Colonic mucosa (tissue), 4 donors: ENCODE results near the gene SNRK. TPM values are rescaled to one million over a fixed set of nuclear protein-coding genes. Genes with fewer than 3 reads are reported as not detected.

Experiments used
- DNase-seq: peaks from one replicate; pipeline ENCODE4 v3.0.0-alpha.2; 2020
- H3K27ac ChIP-seq: fragments of 200-600 bp; one replicate; pipeline ENCODE4 v1.8.0; 2021
- H3K27me3 ChIP-seq: fragments of 200-600 bp; one replicate; pipeline ENCODE4 v1.8.0; 2021
- H3K36me3 ChIP-seq: fragments of 200-600 bp; one replicate; pipeline ENCODE4 v1.8.0; 2021
- H3K4me1 ChIP-seq: fragments of 200-600 bp; one replicate; pipeline ENCODE4 v1.8.0; 2021; ENCODE audit warnings: mild to moderate bottlenecking
- H3K4me3 ChIP-seq: fragments of 200-600 bp; one replicate; pipeline ENCODE4 v1.8.0; 2021
- H3K9ac ChIP-seq, 2 donors: one replicate each; pipeline ENCODE4 v1.7.0; 2013; ENCODE audit warnings: control low read depth in 2 of 2, low read depth in 2 of 2, low read length in 2 of 2
- H3K9me3 ChIP-seq: fragments of 200-600 bp; one replicate; pipeline ENCODE4 v1.8.0; 2021
- CTCF ChIP-seq: fragments of 200-600 bp; IDR thresholded peaks from one replicate; pipeline ENCODE4 v1.8.0; 2022; ENCODE audit warnings: antibody characterized with exemption, mild to moderate bottlenecking
- intact Hi-C: fragments of 100-400 bp; cut with DNase I; formaldehyde crosslinking; loops from one replicate; pipeline ENCODE4 v1.14.1; 2022
- total RNA-seq, 2 donors: library from RNA; stranded (reverse); fragmentation: NEBNext Ultra II Directional in 1 of 2; extraction: Animal tissue kit (Norgen Biotek cat#: 25700) in 1 of 2; gene quantifications; one replicate each; pipeline ENCODE4 v1.2.1, GENCODE V29; 2021
- donor health status: healthy.
- donor health status: DM: no; HTN: no; CAD: no.
- donor health status: DM: no; HTN: no; CAD: no.

Gene SNRK
- total RNA-seq, 2 donors from 2014 or later = 19.7 to 48.2 TPM

- no peaks in the 10 kb centered on the region for H3K9me3 ChIP-seq
- H3K4me3 ChIP-seq = no peak overlapping the region
- intact Hi-C loops = no loop called here
- H3K27ac ChIP-seq = no peak overlapping the region
- H3K9ac ChIP-seq = no peak overlapping the region
- TF ChIP-seq CTCF = no peak
- H3K27me3 ChIP-seq = no peaks in the 10 kb centered on the region
- DNase-seq = no peak
- no peaks in the 10 kb centered on the region for H3K4me1 ChIP-seq
- no peaks in the 10 kb centered on the region for H3K36me3 ChIP-seq
These were observed 31.3 kb downstream of the SNRK start for GRCh38 chr3:43317461-43318316.

- no peak for TF ChIP-seq CTCF
- H3K27me3 ChIP-seq = no peaks in the 10 kb centered on the region
- no peaks in the 10 kb centered on the region for H3K36me3 ChIP-seq
- no peak overlapping the region for H3K9ac ChIP-seq
- H3K4me1 ChIP-seq = no peaks in the 10 kb centered on the region
- H3K9me3 ChIP-seq = no peaks in the 10 kb centered on the region
- no peak overlapping the region for H3K4me3 ChIP-seq
- DNase-seq = no peak
- intact Hi-C loops = no loop called here
- H3K27ac ChIP-seq = no peak overlapping the region
These were observed 33.0 kb downstream of the SNRK start for GRCh38 chr3:43319376-43319775.

GRCh38 chr3:43319794-43320193, 33.5 kb downstream of the SNRK start:
- H3K27ac ChIP-seq = no peak overlapping the region
- no peaks in the 10 kb centered on the region for H3K36me3 ChIP-seq
- H3K9me3 ChIP-seq = no peaks in the 10 kb centered on the region
- DNase-seq = no peak
- H3K9ac ChIP-seq = no peak overlapping the region
- no peaks in the 10 kb centered on the region for H3K4me1 ChIP-seq
- intact Hi-C loops = no loop called here
- H3K4me3 ChIP-seq = no peak overlapping the region
- no peak for TF ChIP-seq CTCF
- H3K27me3 ChIP-seq = no peaks in the 10 kb centered on the region

- Histone ChIP-seq H3K4me1 (no peaks in the 10 kb centered on the region), H3K36me3 (no peaks in the 10 kb centered on the region), H3K9me3 (no peaks in the 10 kb centered on the region), H3K27ac (no peak overlapping the region), H3K4me3 (no peak overlapping the region), H3K9ac (no peak overlapping the region), H3K27me3 (no peaks in the 10 kb centered on the region)
- intact Hi-C loops = no loop called here
- no peak for DNase-seq
- TF ChIP-seq CTCF = no peak
These were observed 33.9 kb downstream of the SNRK start for GRCh38 chr3:43320288-43320687.

- no peaks in the 10 kb centered on the region for H3K36me3 ChIP-seq
- intact Hi-C loops = no loop called here
- no peak for TF ChIP-seq CTCF
- no peaks in the 10 kb centered on the region for H3K4me1 ChIP-seq
- H3K9me3 ChIP-seq = no peaks in the 10 kb centered on the region
- DNase-seq = no peak
- no peaks in the 10 kb centered on the region for H3K27me3 ChIP-seq
- H3K27ac ChIP-seq = no peak overlapping the region
- no peak overlapping the region for H3K9ac ChIP-seq
- no peak overlapping the region for H3K4me3 ChIP-seq
These were observed 37.2 kb downstream of the SNRK start for GRCh38 chr3:43323541-43323940.
